ENCODE data around the gene MIS18BP1.

- no peak for TF ChIP-seq SMC3 (IDR thresholded peaks at IDR 0.05; ENCODE audit: low read depth, low read length)
- no peak for TF ChIP-seq EZH2phosphoT487 (IDR thresholded peaks at IDR 0.05; ENCODE audit: borderline replicate concordance, low read depth)
- TF ChIP-seq JUND (IDR thresholded peaks at IDR 0.05), result no peak
- no peak for TF ChIP-seq CTCF (IDR thresholded peaks at IDR 0.05)
- TF ChIP-seq RFX5 (IDR thresholded peaks at IDR 0.05; ENCODE audit: low read length), result no peak
Measured at GRCh38 chr14:45212231-45212630, 40.8 kb downstream of the MIS18BP1 start.

Measured in SK-N-SH (cell line).